ENCODE results near the gene ING4. TPM values are rescaled to one million over a fixed set of nuclear protein-coding genes. Genes with fewer than 3 reads are reported as not detected.
A peak's percentile ranks its signal among the peaks of the same experiment; 100 is the strongest.

Gene ING4
- total and polyA plus RNA-seq, 2 experiments from 2014 or later = 95.2 to 96.2 TPM

DNA sequence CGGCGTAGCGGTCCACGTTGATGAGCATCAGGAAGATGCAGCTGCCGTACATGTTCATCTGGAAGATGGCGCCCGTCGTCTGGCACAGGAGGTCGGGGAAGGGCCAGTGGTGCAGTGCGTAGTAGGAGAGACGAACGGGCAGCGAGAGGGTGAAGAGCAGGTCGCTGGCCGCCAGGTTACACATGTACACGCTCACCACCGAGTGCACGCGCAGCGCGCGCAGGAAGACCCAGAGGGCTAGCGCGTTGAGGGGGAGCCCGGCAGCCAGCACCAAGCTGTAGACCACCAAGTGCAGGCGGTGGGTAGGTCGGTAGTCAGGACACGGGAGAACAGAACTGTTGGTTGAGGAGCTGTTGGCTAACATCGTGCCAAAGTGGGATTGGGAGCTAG, 42.0 kb downstream of the ING4 start:
- TF ChIP-seq, protein P1, sequence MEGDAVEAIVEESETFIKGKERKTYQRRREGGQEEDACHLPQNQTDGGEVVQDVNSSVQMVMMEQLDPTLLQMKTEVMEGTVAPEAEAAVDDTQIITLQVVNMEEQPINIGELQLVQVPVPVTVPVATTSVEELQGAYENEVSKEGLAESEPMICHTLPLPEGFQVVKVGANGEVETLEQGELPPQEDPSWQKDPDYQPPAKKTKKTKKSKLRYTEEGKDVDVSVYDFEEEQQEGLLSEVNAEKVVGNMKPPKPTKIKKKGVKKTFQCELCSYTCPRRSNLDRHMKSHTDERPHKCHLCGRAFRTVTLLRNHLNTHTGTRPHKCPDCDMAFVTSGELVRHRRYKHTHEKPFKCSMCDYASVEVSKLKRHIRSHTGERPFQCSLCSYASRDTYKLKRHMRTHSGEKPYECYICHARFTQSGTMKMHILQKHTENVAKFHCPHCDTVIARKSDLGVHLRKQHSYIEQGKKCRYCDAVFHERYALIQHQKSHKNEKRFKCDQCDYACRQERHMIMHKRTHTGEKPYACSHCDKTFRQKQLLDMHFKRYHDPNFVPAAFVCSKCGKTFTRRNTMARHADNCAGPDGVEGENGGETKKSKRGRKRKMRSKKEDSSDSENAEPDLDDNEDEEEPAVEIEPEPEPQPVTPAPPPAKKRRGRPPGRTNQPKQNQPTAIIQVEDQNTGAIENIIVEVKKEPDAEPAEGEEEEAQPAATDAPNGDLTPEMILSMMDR (IDR thresholded peaks at IDR 0.05; ENCODE audit: low read depth, low read length) = no peak
- Histone ChIP-seq H3K36me3 (no peaks in the 10 kb centered on the region), H3K4me3 (no peak overlapping the region), H3K4me1 (ENCODE audit: low read depth) (no peaks in the 10 kb centered on the region), H3K9me3 (ENCODE audit: low read depth) (no peaks in the 10 kb centered on the region), H3K27ac (no peak overlapping the region), H3K27me3 (peaks cover 11% of the 10 kb centered on the region)
- DNase-seq (ENCODE audit: low read depth in 1 of 2, low spot score in 1 of 2) = no peak

DNA sequence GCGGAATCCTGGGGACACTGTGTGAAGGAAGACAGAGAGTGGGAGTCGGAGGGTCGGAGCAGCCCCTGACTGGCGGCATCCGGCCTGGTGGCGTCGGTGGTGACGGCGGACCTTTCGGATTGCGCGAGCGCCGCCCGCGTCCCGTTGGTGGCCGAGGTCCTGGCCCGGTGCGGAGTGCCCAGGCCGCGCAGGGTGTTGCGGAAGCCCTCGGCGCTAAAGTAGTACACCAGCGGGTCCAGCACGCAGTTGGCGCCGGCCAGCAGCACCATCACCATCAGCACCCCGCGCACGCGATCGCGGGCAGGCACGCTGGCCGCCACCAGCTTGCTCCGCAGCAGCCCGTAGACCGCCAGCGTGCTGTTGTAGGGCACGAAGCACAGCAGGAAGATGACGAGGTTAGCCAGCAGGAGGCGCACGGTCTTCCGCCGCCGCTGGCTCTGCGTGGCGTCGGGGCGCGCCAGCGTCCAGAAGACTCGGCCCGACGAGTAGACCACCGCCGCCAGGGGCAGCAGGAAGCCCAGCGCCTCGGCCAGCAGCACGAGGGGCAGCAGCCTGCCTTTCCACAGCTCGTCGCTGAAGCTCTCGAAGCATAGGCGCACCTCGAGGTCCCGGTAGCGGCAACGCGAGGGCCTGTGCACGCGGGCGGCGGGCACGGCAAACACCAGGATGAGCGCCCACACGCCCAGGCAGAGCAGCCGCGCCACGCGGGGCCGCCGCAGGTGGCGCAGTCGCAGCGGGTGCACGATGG, 42.6 kb downstream of the ING4 start:
- Histone ChIP-seq H3K4me1 (ENCODE audit: low read depth) (no peaks in the 10 kb centered on the region), H3K27me3 (peaks cover 11% of the 10 kb centered on the region), H3K4me3 (no peak overlapping the region), H3K27ac (no peak overlapping the region), H3K9me3 (ENCODE audit: low read depth) (no peaks in the 10 kb centered on the region), H3K36me3 (no peaks in the 10 kb centered on the region)
- TF ChIP-seq, protein P1 (IDR thresholded peaks at IDR 0.05; ENCODE audit: low read depth, low read length) = peak; percentile 70
- DNase-seq (ENCODE audit: low read depth in 1 of 2, low spot score in 1 of 2) = peak; percentile 47 to 85

DNA sequence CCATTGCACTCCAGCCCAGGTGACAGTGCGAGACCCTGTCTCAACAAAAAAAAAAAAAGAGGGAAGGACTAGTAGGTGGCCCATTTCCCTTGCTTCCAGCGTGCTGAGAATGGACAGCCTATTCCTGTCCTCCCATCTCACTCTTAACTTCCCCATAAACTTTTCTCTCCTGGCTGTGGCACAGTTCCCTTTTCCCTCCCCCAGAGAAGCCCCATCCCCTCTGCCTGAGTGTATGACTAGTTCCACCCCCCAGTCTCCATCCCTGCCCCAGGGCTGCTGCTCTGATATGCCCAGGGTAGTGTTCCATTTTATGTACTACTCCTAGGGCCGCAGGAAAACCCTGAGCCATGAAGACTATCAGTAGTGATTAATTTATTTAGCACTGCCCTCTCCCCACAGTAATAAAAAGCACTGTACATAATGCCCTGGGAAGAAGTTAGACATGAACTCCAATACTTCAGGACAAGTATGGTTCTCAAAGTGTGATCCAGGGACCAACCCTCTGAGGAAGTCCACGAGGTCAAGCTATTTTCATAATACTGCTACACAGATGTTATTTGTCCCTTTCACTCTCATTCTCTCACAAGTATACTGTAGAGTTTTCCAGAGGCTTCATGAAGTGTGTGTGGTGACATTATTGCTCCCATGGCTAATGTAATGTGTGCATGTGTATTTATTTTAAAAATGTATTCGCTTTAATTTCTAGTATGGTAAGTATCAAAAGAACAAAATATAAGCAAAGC, 44.3 kb downstream of the ING4 start:
- Histone ChIP-seq H3K27me3 (peaks cover 11% of the 10 kb centered on the region), H3K27ac (no peak overlapping the region), H3K4me3 (no peak overlapping the region), H3K9me3 (ENCODE audit: low read depth) (no peaks in the 10 kb centered on the region), H3K4me1 (ENCODE audit: low read depth) (peaks cover 2% of the 10 kb centered on the region), H3K36me3 (no peaks in the 10 kb centered on the region)
- TF ChIP-seq, protein P1 (IDR thresholded peaks at IDR 0.05; ENCODE audit: low read depth, low read length) = no peak
- no peak for DNase-seq (ENCODE audit: low read depth in 1 of 2, low spot score in 1 of 2)

DNA sequence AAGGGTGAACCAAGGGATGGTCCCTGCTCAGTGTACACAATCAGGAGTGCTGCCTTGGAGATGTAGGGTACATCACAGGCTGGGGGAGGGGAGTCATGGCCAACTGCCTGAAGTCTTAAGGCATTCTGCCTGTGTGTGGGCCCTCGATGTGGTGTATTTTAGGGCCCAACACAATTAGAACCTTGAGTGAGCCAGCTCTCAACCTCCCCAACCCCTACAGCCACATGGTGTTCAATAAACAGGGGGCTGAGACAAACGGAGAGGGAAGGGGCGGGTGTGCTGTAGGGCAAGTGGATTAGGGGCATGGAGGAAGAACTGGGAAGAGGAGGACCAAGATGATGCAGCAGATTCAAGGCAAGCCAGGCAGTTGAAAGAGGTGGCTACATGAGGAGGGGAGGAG, 47.1 kb downstream of the ING4 start:
- no peak for DNase-seq (ENCODE audit: low read depth in 1 of 2, low spot score in 1 of 2)
- TF ChIP-seq, protein P1 (IDR thresholded peaks at IDR 0.05; ENCODE audit: low read depth, low read length) = no peak
- Histone ChIP-seq H3K27me3 (peaks cover 11% of the 10 kb centered on the region), H3K36me3 (no peaks in the 10 kb centered on the region), H3K4me3 (no peak overlapping the region), H3K9me3 (ENCODE audit: low read depth) (no peaks in the 10 kb centered on the region), H3K4me1 (ENCODE audit: low read depth) (peaks cover 30% of the 10 kb centered on the region), H3K27ac (peak overlapping the region; percentile 65)

DNA sequence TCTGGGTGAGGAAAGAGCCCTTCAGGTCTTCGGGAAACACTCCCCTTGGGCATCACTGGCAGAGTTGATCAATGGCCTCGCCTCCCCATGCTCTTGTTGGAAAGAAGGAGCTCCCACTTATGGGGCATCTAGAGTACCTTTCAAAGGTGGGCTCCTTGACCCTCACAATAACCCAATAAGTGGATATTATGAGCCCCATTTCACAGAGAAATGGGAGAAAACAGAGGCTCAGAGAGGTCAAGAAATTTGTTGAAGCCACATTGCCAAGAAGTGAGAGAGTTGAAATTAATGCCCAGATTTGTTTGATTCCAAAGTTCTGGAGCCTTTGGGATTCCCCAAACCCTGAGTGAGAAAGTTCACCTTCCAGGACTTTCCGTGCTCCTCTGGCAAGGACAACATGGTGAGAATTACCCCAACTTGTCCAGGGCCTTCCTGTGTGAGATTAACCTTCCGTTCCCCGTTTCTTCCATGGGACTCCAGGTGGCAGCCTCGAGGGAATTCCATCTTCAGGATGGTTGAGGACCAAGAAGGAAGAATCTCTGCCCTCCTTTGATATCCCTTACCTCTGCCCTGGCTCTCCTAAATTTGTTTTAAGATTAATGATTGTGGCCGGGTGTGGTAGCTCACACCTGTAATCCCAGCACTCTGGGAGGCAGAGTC, 48.3 kb downstream of the ING4 start:
- H3K27ac ChIP-seq = peak overlapping the region; percentile 88
- H3K4me1 ChIP-seq (ENCODE audit: low read depth) = peaks cover 33% of the 10 kb centered on the region
- TF ChIP-seq, protein P1 (IDR thresholded peaks at IDR 0.05; ENCODE audit: low read depth, low read length) = peak; percentile 4
- no peak overlapping the region for H3K4me3 ChIP-seq
- H3K27me3 ChIP-seq = peaks cover 1% of the 10 kb centered on the region
- no peaks in the 10 kb centered on the region for H3K36me3 ChIP-seq
- DNase-seq (ENCODE audit: low read depth in 1 of 2, low spot score in 1 of 2) = no peak
- no peaks in the 10 kb centered on the region for H3K9me3 ChIP-seq (ENCODE audit: low read depth)

All from cardiac muscle cell (in vitro differentiated cells and primary cell).